GM23338 (cell line): Measurements from ENCODE around the gene HTR6.

Source experiments
- CREB1 ChIP-seq: fragments of 250-450 bp; sonication (Bioruptor Pico); IDR thresholded peaks from 2 replicates; pipeline ENCODE4 v1.5.0; 2020; ENCODE audit warnings: low read depth, mild to moderate bottlenecking, moderate library complexity
- CTCF ChIP-seq, 2 experiments: fragments of 200-600 bp in 1 of 2; sonication (generic) in 1 of 2; conservative IDR thresholded peaks; 2 replicates each; pipeline versions ENCODE4 v1.5.1 to v1.6.1; 2016 to 2017; ENCODE audit warnings: antibody characterized with exemption in 2 of 2, low read depth in 2 of 2, mild to moderate bottlenecking in 2 of 2, moderate library complexity in 1 of 2
- ETS1 ChIP-seq: IDR thresholded peaks from 2 replicates; pipeline ENCODE4 v1.6.1; 2016; ENCODE audit warnings: antibody characterized with exemption
- EZH2 ChIP-seq: fragments of 200-600 bp; sonication (generic); IDR thresholded peaks from one replicate; pipeline ENCODE4 v1.8.0; 2017; ENCODE audit warnings: antibody characterized with exemption, mild to moderate bottlenecking, low read depth; ENCODE audit not compliant: unreplicated experiment
- EZH2phosphoT487 ChIP-seq: fragments of 200-600 bp; sonication (generic); IDR thresholded peaks from one replicate; pipeline ENCODE4 v1.8.1; 2018; ENCODE audit warnings: antibody characterized with exemption; ENCODE audit not compliant: unreplicated experiment
- JUNB ChIP-seq: IDR thresholded peaks from one replicate; pipeline ENCODE4 v1.6.1; 2016; ENCODE audit warnings: antibody characterized with exemption; ENCODE audit not compliant: unreplicated experiment
- NANOG ChIP-seq: IDR thresholded peaks from 2 replicates; pipeline ENCODE4 v1.6.1; 2016; ENCODE audit warnings: antibody characterized with exemption, borderline replicate concordance
- POLR2AphosphoS5 ChIP-seq: IDR thresholded peaks from 2 replicates; pipeline ENCODE4 v1.6.1; 2016; ENCODE audit warnings: antibody characterized with exemption, low read depth
- REST ChIP-seq: IDR thresholded peaks from one replicate; pipeline ENCODE4 v1.6.1; 2018; ENCODE audit warnings: antibody characterized with exemption; ENCODE audit not compliant: unreplicated experiment
- STAT1 ChIP-seq: IDR thresholded peaks from one replicate; pipeline ENCODE4 v1.6.1; 2016; ENCODE audit warnings: antibody characterized with exemption; ENCODE audit not compliant: unreplicated experiment
- ZNF114 ChIP-seq: fragments of 250-450 bp; sonication (Bioruptor Pico); IDR thresholded peaks from 2 replicates; pipeline ENCODE4 v1.5.0; 2020; ENCODE audit warnings: mild to moderate bottlenecking, moderate library complexity
- ZNF331 ChIP-seq: fragments of 250-450 bp; sonication (Bioruptor Pico); IDR thresholded peaks from 2 replicates; pipeline ENCODE4 v1.5.0; 2020; ENCODE audit warnings: low read depth, mild to moderate bottlenecking, moderate library complexity
- ZNF462 ChIP-seq: fragments of 250-450 bp; sonication (Bioruptor Pico); IDR thresholded peaks from 2 replicates; pipeline ENCODE4 v1.5.0; 2020; ENCODE audit warnings: mild to moderate bottlenecking, moderate library complexity

- TF ChIP-seq REST (no peak), CTCF (conservative IDR thresholded peaks at IDR 0.05; ENCODE audit: low read depth in 2 of 2) (no peak), EZH2phosphoT487 (no peak), POLR2AphosphoS5 (no peak), EZH2 (no peak), STAT1 (no peak), JUNB (no peak), ETS1 (no peak), CREB1 (CRISPR knock-in tag) (no peak), NANOG (no peak), ZNF114 (CRISPR knock-in tag) (no peak), ZNF331 (CRISPR knock-in tag) (no peak), ZNF462 (CRISPR knock-in tag) (no peak)
Observed at GRCh38 chr1:19725606-19726005, 60.9 kb downstream of the HTR6 start.
